ENCODE measurements around the gene OGFR. TPM values are rescaled to one million over a fixed set of nuclear protein-coding genes. Genes with fewer than 3 reads are reported as not detected.

The OGFR gene
- polyA plus RNA-seq, 1 experiment = 19.7 TPM

- Histone ChIP-seq H3K27ac (ENCODE audit: low read depth, low read length) (no peak overlapping the region), H3K4me3 (ENCODE audit: low read depth, low read length) (no peak overlapping the region), H3K27me3 (ENCODE audit: control insufficient read depth, insufficient read depth, low read length) (no peaks in the 10 kb centered on the region), H3K9me3 (ENCODE audit: control insufficient read depth, insufficient read depth, low read length) (no peaks in the 10 kb centered on the region; the same call in 1 of the 2 replicates)
- ChIA-PET CTCF (interaction anchor here (1.1 to 1.2 kb wide), 2 partner anchors 16 to 178 kb away, joined by 3 to 6 read pairs; no protein-coding TSS in a partner anchor), POLR2A (interaction anchor here (0.7 kb wide), 1 partner anchor 514 kb away, joined by 3 read pairs; no protein-coding TSS in a partner anchor)
- TF ChIP-seq CTCF (IDR thresholded peaks at IDR 0.05; ENCODE audit: low read depth, low read length) = no peak
- no peak for DNase-seq (ENCODE audit: low read depth, low spot score)
These were observed 26.7 kb downstream of the OGFR start for GRCh38 chr20:62831361-62831788.

- no peak overlapping the region for H3K27ac ChIP-seq (ENCODE audit: low read depth, low read length)
- H3K4me3 ChIP-seq (ENCODE audit: low read depth, low read length) = no peak overlapping the region
- no peaks in the 10 kb centered on the region for H3K27me3 ChIP-seq (ENCODE audit: control insufficient read depth, insufficient read depth, low read length)
- DNase-seq (ENCODE audit: low read depth, low spot score) = no peak
- TF ChIP-seq CTCF (IDR thresholded peaks at IDR 0.05; ENCODE audit: low read depth, low read length) = no peak
- CTCF ChIA-PET = interaction anchor here (1.1 to 1.2 kb wide), 3 partner anchors 9 to 177 kb away, joined by 3 to 6 read pairs (median 3); no protein-coding TSS in a partner anchor
- POLR2A ChIA-PET = interaction anchor here (0.7 kb wide), 1 partner anchor 515 kb away, joined by 3 read pairs; no protein-coding TSS in a partner anchor
- no peaks in the 10 kb centered on the region; the same call in 1 of the 2 replicates for H3K9me3 ChIP-seq (ENCODE audit: control insufficient read depth, insufficient read depth, low read length)
These were observed 27.2 kb downstream of the OGFR start for GRCh38 chr20:62831854-62832211.

GRCh38 chr20:62832212-62832922 lies 27.7 kb downstream of the OGFR start:
- H3K27me3 ChIP-seq (ENCODE audit: control insufficient read depth, insufficient read depth, low read length) = no peaks in the 10 kb centered on the region
- H3K27ac ChIP-seq (ENCODE audit: low read depth, low read length) = no peak overlapping the region
- CTCF ChIA-PET = interaction anchor here (1.1 to 1.6 kb wide), 4 partner anchors 9 to 177 kb away, joined by 3 to 7 read pairs (median 4); no protein-coding TSS in a partner anchor
- no peak for DNase-seq (ENCODE audit: low read depth, low spot score)
- POLR2A ChIA-PET = no interaction called here
- no peak overlapping the region for H3K4me3 ChIP-seq (ENCODE audit: low read depth, low read length)
- TF ChIP-seq CTCF (IDR thresholded peaks at IDR 0.05; ENCODE audit: low read depth, low read length) = no peak
- peaks cover 3% of the 10 kb centered on the region; the same call in 1 of the 2 replicates for H3K9me3 ChIP-seq (ENCODE audit: control insufficient read depth, insufficient read depth, low read length)

GRCh38 chr20:62832951-62833391 lies 28.3 kb downstream of the OGFR start:
- Histone ChIP-seq H3K9me3 (ENCODE audit: control insufficient read depth, insufficient read depth, low read length) (peaks cover 3% of the 10 kb centered on the region; the same call in 1 of the 2 replicates), H3K27me3 (ENCODE audit: control insufficient read depth, insufficient read depth, low read length) (no peaks in the 10 kb centered on the region), H3K27ac (ENCODE audit: low read depth, low read length) (no peak overlapping the region), H3K4me3 (ENCODE audit: low read depth, low read length) (no peak overlapping the region)
- DNase-seq (ENCODE audit: low read depth, low spot score) = no peak
- no peak for TF ChIP-seq CTCF (IDR thresholded peaks at IDR 0.05; ENCODE audit: low read depth, low read length)
- ChIA-PET CTCF (interaction anchor here (1.1 to 1.6 kb wide), 2 partner anchors 10 to 24 kb away, joined by 3 to 7 read pairs; no protein-coding TSS in a partner anchor), POLR2A (no interaction called here)
